ENCODE data around the gene IQSEC1.

IQSEC1 gene

DNA sequence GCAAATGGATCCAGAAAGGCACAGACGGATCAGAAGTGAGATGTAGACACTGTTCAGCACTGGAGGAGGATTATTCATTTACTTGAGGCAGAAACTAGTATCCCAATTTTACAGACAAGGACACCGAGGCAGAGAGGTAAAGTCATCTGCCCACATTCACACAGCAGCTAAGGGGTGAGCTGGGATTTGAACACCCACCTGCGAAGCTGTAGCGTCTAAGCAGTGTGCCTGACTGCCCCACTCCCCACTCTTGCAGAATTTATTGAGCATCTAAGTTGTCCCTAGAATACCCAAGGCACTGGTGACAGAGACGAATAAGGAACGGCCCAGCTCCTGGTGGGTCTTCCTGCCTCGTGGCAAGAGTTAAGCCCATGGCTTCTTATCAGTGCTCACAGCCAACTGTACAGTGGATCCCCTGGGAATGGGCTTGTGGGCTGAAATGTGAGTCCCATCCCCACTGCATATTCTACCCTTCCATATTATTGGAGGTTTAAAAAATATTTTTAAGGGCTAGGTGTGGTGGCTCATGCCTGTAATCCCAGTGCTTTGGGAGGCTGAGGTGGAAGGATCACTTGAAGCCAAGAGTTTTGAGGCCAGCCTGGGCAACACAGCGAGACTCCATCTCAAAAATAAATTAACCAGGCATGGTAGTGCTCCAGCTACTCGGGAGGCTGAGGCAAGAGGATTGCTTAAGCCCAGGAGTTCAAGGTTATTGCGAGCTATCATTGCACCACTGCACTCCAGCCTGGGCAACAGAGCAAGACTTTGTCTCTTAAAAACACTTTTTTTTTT, 77.6 kb downstream of the IQSEC1 start:
- DNase-seq, result no peak

DNA sequence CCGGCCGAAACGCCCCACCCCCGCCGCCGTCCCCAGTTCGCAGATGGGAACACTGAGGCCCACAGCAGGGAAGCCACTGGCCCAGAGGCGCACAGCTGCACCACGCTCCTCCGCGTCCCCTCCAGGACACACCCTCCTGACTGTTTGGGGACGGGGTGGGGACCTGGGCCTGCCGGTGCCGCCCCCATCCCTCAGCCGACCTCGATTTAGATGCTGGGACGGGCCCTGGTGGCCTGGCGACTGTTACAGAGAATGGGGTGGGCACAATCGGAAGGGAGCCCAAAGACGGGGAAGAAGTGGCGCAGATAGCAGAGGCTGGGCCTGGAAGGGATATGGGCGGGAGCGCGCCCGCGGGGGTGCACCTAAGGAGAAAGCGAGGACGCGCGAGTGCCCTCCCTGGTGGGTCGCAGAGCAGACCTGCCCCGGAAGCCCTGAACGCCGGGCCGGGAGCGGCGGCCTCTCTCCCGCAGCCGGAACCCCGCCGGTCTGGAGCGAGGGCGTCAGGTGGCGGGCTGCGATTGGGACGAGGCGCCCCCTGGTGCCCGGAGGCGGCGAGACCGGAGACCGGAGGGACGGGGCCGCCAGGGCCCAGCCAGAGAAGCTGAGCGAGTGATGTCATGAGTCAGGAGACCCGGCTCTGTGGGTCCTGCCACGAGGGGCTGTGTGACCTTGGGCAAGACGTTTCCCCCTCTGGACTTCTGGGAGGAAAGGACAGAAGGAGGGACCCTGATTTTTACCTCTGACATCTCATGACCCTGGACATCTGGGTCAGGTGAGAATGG, 78.4 kb downstream of the IQSEC1 start:
- peak; percentile 38 for DNase-seq

DNA sequence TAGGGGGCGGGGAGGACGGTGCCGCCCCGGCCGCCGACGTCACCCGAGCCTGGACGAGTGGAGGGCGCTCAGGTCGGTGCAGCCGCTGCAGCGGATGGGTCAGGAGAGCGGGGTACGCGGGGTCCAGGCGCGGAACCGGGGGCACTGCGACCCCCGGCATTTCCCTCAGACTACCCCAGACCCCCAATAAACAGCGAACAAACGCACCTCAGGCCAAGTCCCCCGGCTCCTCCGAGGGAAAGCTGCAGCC, 78.9 kb downstream of the IQSEC1 start:
- no peak for DNase-seq

DNA sequence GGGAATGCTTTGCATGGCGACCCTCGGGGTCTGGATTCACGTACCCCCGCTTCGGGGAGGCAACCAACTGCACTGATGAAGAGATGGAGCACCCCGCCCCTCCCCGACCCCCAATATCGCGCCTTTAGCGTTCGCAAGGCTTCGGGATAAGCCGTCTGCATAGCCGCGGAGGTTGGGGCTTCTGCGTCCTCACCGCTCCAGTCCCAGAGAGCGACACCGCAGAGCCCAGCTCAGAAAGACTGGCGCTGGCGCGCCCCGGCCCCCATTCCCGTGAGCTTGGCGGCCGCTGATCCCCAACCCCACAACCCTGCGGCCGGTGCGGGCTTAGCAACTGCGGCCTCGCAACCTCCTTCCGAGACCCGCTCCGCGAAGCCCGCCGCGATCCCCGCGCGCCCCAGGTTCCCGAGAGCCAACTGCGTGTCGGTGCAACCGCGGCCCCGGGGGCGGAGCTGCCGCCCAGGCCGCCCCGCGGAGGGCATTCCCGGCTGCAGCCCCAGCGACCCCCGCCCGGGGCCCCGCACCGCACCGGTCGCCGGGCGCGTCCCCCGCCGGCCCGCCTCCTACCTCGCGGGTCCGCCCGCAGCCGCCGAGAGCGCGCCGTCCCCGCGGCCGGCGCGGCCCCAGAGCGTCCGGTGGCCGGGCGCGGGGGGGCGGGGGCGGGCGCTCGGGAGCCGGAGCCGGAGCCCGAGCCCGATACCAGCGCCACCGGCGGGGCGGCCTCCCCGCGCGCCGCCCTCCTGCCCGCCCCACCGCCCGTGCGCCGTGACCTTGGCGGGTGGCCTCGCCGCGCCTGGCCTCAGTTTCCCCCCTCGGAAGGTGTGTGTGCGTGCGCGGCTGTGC, 79.5 kb downstream of the IQSEC1 start:
- no peak for DNase-seq

DNA sequence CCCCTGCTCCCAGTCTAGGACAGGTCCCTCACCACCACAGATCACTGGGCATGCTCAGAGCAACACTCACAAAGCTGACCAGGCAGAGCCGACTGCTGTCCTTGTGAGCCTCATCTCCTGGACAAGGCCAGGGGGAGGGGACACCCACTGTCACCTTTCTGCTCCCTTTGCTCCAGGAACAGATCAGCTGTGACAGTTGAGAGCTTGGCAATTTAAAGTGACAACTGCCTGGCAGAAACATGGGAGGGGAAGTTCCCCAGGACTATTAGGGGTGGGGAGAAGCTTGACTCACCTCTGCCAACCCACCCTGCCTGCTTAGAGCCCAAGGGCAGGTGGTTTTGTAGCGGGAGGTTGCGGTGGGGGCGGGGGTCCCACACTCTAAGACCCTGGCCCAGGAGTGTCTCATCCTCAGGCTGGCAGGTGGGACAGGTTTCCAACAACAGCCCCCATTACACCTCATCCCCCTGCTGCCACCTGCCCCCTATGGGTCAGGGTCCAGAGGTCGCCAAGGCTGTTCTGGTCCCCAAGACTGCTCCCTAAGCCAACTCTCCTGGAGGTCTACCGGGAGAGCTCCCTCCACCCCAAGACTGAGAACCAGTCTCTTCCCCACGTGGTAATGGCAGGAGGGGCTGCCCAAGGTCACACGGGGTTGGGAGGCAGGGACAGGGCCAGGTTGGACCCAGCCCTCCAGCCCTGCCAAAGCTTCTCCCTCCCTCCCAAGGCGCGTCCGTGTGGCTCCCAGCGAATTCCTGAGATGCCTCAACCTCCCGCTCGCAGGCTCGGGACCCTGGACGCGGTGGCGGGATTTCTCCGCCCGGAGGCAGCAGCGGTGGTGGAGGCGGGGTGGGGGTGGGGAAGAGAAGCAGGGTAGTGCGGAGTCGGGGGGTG, 80.4 kb downstream of the IQSEC1 start:
- DNase-seq, result no peak

DNA sequence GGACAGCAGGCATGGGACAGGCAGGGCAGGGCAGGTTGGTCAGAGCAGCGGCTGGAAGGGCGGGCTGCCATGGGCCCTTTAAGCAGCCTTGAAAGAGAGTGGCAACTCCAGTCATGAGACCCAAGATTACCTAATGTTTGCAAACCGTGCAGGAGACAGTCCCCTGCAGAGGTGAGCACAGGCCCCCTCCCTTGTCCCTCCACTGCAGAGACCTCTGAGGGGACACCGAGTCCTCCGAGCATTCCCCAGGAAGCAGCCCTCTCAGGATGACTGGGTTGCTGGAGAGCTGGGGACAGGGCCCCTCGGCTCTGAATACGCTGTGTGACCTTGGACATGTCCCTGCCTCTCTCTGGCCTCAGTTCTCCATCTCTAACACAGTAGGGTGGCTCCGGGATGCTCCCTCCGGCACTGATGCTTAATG, 81.4 kb downstream of the IQSEC1 start:
- no peak for DNase-seq

DNA sequence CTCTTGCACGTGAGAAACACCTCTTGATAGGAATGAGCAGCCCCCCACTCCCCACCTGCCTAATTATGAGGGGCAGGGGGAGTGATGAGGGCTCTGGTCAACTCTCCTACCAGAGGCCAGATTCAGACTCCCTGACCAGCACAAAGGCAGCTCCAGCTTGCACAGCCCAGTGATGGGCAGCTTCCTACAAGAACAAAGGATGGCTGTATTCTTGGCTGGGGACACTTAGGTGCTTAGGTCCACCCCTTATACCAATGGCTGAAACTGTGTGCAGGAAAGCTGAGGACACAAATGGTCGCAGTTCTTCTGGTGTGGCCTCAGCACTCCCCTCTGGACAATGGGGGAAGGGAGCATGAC, 81.8 kb downstream of the IQSEC1 start:
- DNase-seq, result no peak

DNA sequence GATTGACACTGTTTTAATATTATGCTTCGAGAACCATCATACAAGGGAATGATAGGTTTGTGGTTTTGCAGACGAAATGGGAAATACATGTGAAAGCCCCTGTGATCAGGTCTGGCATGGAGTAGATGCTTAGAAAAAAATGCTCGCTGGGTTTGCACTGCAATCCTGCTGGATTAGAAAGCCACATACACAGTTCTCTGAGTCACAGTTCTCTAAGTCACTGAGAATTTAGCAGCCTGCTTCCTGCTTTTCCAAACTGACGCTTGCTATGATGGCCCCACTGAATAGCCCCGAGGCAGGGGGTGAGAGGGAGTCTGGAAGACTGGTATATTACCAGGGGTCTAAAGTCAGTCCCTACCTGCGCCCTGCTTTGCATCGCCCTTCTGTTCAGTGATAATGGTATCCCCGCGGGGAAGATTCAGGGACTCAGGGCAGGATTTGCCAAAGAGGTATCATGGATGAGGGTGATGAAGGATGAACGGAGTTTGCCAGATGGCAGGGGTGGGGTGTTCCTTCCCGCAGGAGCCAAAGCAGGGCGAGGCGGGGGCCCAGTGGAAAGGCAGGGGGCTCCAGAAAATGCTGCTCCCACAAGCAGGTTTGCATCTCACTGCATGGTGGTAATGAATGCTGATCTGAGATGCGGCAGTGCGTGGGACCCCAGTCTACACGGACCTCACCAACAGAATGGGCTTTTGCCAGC, 82.3 kb downstream of the IQSEC1 start:
- no peak for DNase-seq

DNA sequence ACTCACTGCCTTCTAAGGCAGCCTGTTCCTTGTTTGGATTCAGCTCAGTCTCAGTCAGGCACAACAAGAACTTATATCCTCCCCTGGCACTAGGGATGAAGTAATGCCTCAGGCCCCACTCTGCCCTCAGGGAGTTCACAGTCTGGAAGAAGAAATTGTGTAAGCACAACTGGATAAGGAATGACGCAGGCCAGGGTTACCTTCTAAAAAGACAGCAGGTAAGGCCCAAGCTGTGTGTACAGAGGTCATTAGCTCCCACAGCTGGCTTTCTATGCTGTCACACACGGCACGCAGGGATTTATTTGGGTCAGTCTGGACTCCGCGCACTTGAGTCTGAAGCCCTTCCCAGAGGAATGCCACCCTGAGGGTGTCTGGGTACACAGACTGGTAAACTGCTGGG, 82.9 kb downstream of the IQSEC1 start:
- no peak for DNase-seq

DNA sequence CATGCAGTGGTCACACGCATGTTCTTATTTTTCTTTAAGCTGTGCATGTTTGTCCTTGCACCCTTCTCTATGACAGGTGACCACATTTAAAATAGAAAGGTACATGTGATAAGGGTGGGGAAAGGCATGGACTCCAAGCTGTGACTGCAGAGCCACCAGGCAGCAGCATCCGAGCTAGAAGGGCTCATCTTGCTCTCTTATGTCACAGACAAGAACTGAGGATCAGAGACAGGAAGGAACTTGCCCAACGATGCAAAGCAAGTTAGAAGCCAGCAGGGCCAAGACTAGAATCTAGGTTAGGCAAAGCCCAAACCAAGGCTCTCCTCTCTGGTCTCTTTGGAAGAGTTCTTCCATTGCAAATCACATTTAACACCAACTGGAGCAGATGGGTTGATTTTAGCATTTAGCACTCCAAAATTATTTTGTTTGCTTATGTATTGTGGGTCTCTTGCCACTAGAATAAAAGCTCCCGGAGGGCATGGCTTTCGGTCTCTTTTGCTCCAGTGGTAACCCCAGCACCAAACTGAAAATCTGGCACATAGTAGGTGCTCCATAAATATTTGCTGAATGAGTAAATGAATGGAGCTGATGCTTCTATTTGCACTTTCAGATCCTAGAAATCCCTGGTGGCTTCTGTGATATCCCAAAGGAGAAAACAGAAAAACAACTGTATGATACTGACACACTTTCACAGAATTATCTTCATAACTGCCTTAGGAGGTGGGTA, 84.3 kb downstream of the IQSEC1 start:
- DNase-seq, result no peak

DNA sequence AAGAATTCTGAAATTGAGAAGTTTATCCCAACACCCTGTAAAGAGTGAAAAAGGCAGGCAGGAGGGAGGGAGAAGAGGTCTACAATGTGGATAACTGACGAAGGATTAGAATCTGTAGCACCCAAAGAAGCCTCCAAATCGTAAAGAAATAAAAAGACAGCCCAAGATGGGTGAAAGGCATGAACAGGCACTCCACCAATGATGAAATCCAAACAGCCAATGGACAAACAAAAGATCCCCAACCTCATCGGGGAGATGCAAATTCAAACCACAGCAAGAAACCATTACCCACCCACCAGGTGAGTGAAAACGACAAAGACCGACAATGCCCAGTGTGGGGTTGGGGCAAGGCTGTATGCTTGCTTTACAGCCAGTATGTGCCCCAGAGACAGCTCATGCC, 85.6 kb downstream of the IQSEC1 start:
- no peak for DNase-seq

DNA sequence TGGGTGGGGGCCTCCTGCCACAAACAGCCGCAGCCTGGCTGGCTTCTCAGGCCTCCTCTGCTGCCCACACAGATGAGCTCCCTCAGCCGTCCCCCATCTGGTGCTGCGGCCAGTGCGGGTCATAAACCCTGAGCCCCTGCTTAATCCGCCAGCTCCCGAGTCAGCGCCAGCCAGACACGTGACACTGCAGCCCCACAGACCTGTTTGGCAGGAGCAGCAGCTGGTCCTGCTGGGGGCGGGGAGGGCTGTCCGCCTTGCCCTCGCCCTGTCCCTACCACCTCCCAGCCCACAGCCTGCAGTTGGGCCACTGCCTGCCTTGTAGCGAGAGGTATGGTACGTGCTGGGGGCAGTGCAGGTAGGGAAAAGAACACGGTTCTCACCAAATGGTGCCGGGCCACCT, 86.2 kb downstream of the IQSEC1 start:
- DNase-seq, result no peak

DNA sequence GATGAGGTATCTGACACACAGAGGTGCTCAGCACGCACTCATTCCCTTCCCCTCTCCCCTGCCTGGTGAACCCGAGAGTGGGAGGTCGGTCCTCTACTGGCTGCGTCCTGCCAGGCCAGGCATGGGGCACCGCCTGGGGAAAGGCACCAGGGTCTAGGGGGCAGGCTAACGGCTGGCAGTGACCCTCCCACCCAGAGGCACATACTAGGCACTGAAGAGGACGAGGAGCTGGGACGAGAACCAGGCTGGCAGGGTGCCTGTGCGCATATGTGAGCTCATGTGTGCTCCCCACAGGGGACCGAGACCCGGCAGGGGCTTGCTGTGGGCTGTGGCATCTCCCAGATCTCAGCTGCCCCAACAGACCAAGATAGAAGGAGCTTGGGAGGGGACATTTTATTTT, 86.7 kb downstream of the IQSEC1 start:
- no peak for DNase-seq

DNA sequence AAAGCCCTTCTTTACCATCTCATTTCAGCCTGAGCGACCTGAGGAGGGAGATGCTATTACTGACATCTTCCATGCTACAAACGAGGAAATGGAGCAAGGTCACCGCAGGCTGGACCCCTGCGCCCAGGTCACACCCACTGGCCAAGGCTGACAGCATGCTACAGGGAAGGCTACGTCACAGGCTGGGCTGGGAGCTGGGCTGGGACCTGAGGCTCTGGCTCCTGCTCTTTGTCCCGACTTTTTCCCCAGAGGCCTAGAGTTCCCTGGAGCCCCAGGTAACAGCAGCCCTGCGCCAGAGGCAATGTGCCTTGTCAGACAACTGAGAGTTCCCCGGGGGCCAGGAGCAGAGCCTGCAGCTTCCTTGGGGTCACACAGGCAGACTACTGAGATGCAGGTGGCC, 87.2 kb downstream of the IQSEC1 start:
- DNase-seq, result no peak

DNA sequence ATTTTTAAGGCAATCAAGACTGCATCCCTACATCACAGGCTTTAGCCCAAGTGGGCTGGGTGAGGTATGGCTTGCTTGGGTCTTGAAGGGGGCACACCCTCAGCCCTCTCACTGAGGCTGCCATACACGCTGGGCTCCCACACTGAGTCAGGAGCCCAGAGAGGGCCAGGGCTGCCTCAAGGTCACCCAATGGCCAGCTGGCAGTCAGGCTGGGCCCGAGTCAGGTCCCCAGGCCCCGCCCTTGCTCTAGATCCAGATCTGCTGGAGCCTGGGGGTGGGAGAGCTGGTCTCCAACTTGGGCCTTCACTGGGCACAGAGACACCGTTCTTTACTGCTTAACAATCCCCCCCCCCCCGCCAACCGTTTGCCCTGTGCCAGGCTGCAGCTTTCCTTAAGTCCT, 88.1 kb downstream of the IQSEC1 start:
- no peak for DNase-seq

DNA sequence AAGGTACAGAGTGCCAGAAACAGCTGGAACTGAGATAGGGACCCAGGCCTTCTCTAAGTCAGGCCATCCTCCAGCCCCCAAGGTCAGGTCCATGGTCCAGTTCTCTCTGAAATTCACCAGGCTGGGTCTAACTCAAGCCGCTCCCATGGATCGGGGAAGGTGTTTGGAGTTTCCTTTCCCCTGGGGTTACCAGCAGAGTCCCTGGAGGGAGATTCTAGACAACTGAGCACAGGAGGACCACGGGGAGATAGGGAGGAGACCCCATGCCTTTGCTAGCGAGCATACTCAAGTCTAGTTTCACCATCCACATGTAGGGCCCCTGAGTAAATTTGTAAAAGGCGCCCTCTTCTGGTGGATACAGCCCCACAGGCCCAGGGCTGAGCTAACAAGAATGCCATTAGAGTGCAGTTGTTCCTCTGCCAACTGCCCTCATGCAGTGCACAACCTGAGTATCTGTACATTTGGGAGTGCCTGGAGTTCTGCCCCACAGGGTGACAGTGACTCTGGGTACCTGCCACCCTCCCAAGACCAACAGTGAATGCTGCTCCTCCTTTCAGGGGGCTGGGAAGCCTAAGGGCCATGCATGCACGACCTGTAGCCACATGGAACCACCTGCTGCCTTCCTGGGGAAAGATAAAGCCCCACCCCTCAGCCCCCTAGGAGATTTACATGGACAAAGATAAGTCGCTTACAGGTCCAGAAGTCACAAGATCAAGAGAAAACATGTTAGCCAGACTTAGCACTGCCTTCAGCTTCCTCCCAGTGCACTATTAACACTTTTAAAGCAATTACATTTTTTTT, 89.0 kb downstream of the IQSEC1 start:
- peak; percentile 63 for DNase-seq

DNA sequence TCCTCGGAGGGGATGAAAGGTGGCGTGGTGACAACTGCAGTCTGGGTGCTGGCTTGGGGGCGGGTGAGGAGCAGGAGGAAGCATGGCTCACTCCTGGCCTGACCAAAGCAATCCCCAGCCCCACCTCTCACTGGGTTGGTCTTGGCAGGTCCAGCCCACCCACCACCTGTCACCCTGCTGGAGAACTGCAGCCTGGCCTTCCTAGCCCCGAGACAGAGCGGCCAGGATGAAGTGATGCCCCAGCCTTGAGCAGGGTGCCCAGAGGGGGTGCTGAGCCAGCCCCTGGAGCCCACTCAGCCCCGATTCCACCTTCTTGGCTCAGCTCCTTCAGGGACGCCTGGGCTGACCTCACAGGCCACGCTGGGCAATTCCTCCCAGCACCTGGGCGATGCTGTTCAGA, 89.9 kb downstream of the IQSEC1 start:
- no peak for DNase-seq

DNA sequence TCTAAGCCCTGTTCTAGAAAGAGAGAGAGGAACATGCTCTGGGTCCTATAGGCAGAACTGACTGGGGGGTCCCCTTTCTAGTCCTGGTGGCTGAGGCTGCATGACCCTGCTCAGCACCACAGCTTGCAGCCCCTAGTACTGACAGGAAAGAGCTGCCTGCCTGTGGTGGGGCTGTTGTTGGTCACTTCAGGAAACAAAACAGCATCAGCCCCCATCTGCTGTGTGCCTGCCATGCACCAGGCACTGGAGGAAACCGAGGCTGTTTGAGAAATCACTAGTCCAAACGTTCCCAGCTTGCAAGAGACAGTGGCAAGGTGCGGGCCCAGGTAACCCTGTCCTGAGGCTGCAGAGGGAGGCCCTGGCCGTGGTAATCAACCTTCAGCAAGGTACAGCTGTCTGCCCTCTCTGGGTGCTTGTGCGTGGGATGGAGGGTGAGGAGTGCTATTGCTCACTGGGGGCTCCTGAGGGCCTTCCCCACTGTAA, 90.6 kb downstream of the IQSEC1 start:
- DNase-seq, result no peak

DNA sequence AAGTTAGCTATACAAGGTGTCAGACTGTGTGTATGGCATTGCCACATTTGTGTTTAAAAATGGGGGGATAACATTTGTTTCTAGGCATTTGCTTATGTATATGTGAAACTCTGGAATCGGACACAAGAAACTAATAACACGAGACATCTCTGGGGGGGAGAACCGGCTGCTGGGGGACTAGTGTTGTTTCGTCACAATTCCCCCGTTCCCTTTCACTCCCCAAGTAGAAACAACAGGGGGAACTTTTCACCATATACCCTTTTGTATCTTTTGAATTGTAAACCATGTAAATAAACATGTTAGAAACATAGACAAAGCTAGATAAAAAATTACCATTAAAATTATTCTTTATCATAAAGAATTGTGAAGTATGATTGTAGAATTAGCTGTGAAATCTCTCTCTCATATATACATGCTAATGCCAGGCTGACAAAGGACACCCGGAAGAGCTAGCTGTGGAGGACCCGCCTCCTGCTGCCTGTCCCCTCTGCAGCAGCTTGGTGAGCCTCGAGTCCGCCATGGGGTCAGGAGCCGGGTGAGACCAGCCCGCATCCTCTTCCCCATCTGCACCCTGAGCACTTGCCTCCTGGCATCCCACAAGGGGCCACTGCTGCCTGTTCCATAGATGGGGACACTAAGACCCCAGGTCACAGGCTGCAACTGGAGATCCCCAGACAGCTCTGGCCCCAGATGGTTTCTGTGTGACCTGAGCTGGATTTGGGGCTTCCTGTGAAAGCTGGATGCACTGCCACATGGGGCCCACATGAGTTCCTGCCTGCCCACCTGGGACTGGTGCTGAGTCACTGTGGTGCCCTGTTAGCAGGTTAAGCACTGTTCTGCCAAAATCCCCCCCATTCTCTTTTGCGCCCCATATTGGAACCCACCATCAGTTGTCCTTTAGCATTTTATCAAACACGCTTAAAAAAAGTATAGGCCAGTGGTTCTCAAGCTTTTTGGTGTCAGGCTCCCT, 91.6 kb downstream of the IQSEC1 start:
- DNase-seq, result no peak

All from kidney glomerular epithelial cell (primary cell).